VCaP (cell line): ENCODE results near the gene TSC22D3.
"Not testable (repeated sequence)": the region's sequence is repeated elsewhere in the genome, so short reads cannot be mapped to it uniquely, and the experiment has no call there.

Experiments
- H3K27ac ChIP-seq: fragments of 450-650 bp; 2 replicates; pipeline ENCODE4 v1.5.1; 2017
- CTCF ChIP-seq: fragments of 450-650 bp; conservative IDR thresholded peaks from 2 replicates; pipeline ENCODE4 v1.5.1; 2017; ENCODE audit warnings: mild to moderate bottlenecking, moderate library complexity

TSC22D3 gene

GRCh38 chrX:107700317-107700774, 75.2 kb downstream of the TSC22D3 start:
- TF ChIP-seq CTCF: no peak
- H3K27ac ChIP-seq: no peak overlapping the region

GRCh38 chrX:107699616-107700015, 76.0 kb downstream of the TSC22D3 start:
- H3K27ac ChIP-seq: no peak overlapping the region
- TF ChIP-seq CTCF: no peak

- no peak overlapping the region for H3K27ac ChIP-seq
- no peak for TF ChIP-seq CTCF
These were observed 84.6 kb downstream of the TSC22D3 start for GRCh38 chrX:107691024-107691448.

GRCh38 chrX:107687445-107687844, 88.1 kb downstream of the TSC22D3 start:
- no peak for TF ChIP-seq CTCF
- no peak overlapping the region for H3K27ac ChIP-seq

- H3K27ac ChIP-seq: no peak overlapping the region
- no peak for TF ChIP-seq CTCF
These were observed 88.8 kb downstream of the TSC22D3 start for GRCh38 chrX:107686792-107687191.

GRCh38 chrX:107686026-107686425, 89.6 kb downstream of the TSC22D3 start:
- no peak for TF ChIP-seq CTCF
- H3K27ac ChIP-seq: no peak overlapping the region

- H3K27ac ChIP-seq: not testable (repeated sequence)
These were observed 90.0 kb downstream of the TSC22D3 start for GRCh38 chrX:107685586-107685985.

- no peak overlapping the region for H3K27ac ChIP-seq
- no peak for TF ChIP-seq CTCF
These were observed 90.6 kb downstream of the TSC22D3 start for GRCh38 chrX:107684956-107685385.
